Naive B cell (primary cell): ENCODE measurements around the gene C11orf52. TPM values are rescaled to one million over a fixed set of nuclear protein-coding genes. Genes with fewer than 3 reads are reported as not detected.

Experiments
- ATAC-seq, 2 donors: fragments of 150-1000 bp; cut with Tn5 transposase; 2 replicates each; pipeline ENCODE4 v1.10.0; 2021; ENCODE audit warnings: low read depth in 2 of 2, mild to moderate bottlenecking in 2 of 2, moderate library complexity in 2 of 2
- DNase-seq: peaks from one replicate; pipeline ENCODE4 v3.0.0; 2022
- H3K27ac Mint-ChIP-seq, 6 donors: one replicate each; pipeline ENCODE4 v1.8.0; 2020 to 2022; ENCODE audit warnings: mild to moderate bottlenecking in 6 of 6, mixed read lengths in 6 of 6, moderate library complexity in 5 of 6, inconsistent platforms in 2 of 6
- H3K27me3 Mint-ChIP-seq, 3 donors: one replicate each; pipeline ENCODE4 v1.8.0; 2021 to 2022; ENCODE audit warnings: mixed read lengths in 3 of 3, mild to moderate bottlenecking in 1 of 3
- H3K36me3 Mint-ChIP-seq, 2 donors: one replicate each; pipeline ENCODE4 v1.8.0; 2020 to 2022; ENCODE audit warnings: mixed read lengths in 2 of 2, inconsistent platforms in 1 of 2, mild to moderate bottlenecking in 1 of 2
- H3K4me1 Mint-ChIP-seq, 3 donors: one replicate each; pipeline ENCODE4 v1.8.0; 2020 to 2022; ENCODE audit warnings: mixed read lengths in 3 of 3, inconsistent platforms in 1 of 3, mild to moderate bottlenecking in 1 of 3, moderate library complexity in 1 of 3
- H3K4me3 Mint-ChIP-seq, 8 donors: one replicate each; pipeline ENCODE4 v1.8.0; 2020 to 2022; ENCODE audit warnings: mild to moderate bottlenecking in 8 of 8, mixed read lengths in 8 of 8, moderate library complexity in 8 of 8, inconsistent platforms in 2 of 8
- H3K9me3 Mint-ChIP-seq, 7 donors: one replicate each; pipeline ENCODE4 v1.8.0; 2020 to 2022; ENCODE audit warnings: mixed read lengths in 7 of 7, mild to moderate bottlenecking in 5 of 7, inconsistent platforms in 2 of 7, moderate library complexity in 1 of 7
- polyA plus RNA-seq, 6 donors: library from polyadenylated mRNA; unstranded; fragments of 300-500 nt; fragmentation: Illumina TruSeq; gene quantifications; one replicate each; pipeline ENCODE4 v1.2.3, GENCODE V29; 2021; ENCODE audit warnings: low read depth in 6 of 6

C11orf52 gene
- polyA plus RNA-seq, 6 donors from 2014 or later, result not detected

DNA sequence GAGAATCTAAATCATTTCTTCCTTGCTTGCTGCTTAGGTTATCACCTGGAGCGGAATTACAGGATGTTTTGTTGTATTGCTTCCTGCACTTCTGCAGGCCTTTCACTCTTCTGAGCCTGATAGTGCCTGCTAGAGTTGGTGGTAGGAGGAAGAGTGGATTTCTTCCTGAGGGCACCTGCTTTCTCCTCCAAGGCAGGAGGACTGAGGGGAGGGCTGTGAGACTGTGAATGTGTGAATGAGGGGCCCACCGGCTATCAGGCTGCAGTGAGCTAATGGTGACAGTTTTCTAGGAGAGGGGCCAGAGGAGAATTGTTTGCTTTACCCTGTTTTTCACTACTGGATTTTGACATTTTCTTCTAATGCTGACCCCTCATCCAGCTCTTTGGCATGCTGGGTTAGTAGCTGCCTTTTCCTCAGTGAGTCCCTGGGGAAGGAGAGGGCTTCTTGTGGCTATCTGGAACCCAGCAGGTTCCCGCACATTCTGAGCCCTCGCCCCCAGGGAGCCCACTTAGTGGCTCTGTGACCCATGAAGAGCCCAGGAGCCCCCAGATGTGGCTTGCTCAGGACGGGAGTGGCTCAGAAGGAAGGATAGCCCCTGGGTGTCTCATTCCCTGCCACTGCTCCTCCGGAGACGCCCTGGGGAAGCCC, 57.5 kb downstream of the C11orf52 start:
- Mint-ChIP-seq H3K27ac (peak overlapping the region in 1 of 6 donors; percentile 10), H3K4me3 (peak overlapping the region; percentile 48 to 84 (median 70)), H3K4me1 (peaks cover 10 to 21% (median 13%) of the 10 kb centered on the region in 3 donors), H3K36me3 (no peaks in the 10 kb centered on the region), H3K9me3 (no peaks in the 10 kb centered on the region), H3K27me3 (peaks cover 40 to 44% (median 40%) of the 10 kb centered on the region in 3 donors)
- ATAC-seq, result no peak
- DNase-seq, result no peak

Other genes starting within 250 kb of the C11orf52 start
- gene PPP2R1B, start 152.5 kb upstream of the C11orf52 start, polyA plus RNA-seq, result 10 to 100 TPM; 14.8 to 23.0 (median 18.6) TPM
- gene ALG9, start 47.3 kb upstream of the C11orf52 start, polyA plus RNA-seq, result 10 to 100 TPM; 12.7 to 36.5 (median 14.9) TPM
- 10 to 100 TPM in 1 of 6 donors, 1 to 10 TPM in 5; 3.0 to 10.6 (median 6.0) TPM for gene FDXACB1, start 39.7 kb upstream of the C11orf52 start, polyA plus RNA-seq
- 10 to 100 TPM; 14.3 to 28.3 (median 18.5) TPM for gene CFAP68, start 39.4 kb upstream of the C11orf52 start, polyA plus RNA-seq
- not detected for gene CRYAB, start 7.1 kb upstream of the C11orf52 start, polyA plus RNA-seq
- not detected for gene HSPB2, start 6.2 kb upstream of the C11orf52 start, polyA plus RNA-seq
- under 1 TPM in 3 of 6 donors, not detected in 3; 0.11 to 0.43 (median 0.13) TPM for gene DIXDC1, start 18.4 kb downstream of the C11orf52 start, polyA plus RNA-seq
- gene DLAT, start 106.5 kb downstream of the C11orf52 start, polyA plus RNA-seq, result 10 to 100 TPM; 24.6 to 38.8 (median 28.0) TPM
- gene PIH1D2, start 155.1 kb downstream of the C11orf52 start, polyA plus RNA-seq, result not detected
- gene NKAPD1, start 155.4 kb downstream of the C11orf52 start, polyA plus RNA-seq, result 10 to 100 TPM in 4 of 6 donors, 1 to 10 TPM in 2; 3.7 to 18.6 (median 10.7) TPM
- gene TIMM8B, start 167.8 kb downstream of the C11orf52 start, polyA plus RNA-seq, result 10 to 100 TPM; 47.0 to 77.1 (median 53.3) TPM
- 100 to 1,000 TPM; 140 to 196 (median 168) TPM for gene SDHD, start 168.0 kb downstream of the C11orf52 start, polyA plus RNA-seq
- gene IL18, start 245.2 kb downstream of the C11orf52 start, polyA plus RNA-seq, result 1 to 10 TPM in 2 of 6 donors, under 1 TPM in 2, not detected in 2; 0.48 to 1.7 (median 1.1) TPM
- gene TEX12, start 248.5 kb downstream of the C11orf52 start, polyA plus RNA-seq, result under 1 TPM in 1 of 6 donors, not detected in 5; 0.65 TPM